ENCODE data around the gene CCNYL1. TPM values are rescaled to one million over a fixed set of nuclear protein-coding genes. Genes with fewer than 3 reads are reported as not detected.
A peak's percentile ranks its signal among the peaks of the same experiment; 100 is the strongest.

Gene CCNYL1
- 10.8 TPM for total RNA-seq

- no peaks in the 10 kb centered on the region for H3K27me3 ChIP-seq (ENCODE audit: insufficient read depth, low read length)
These were observed at the start of gene CCNYL1 for GRCh38 chr2:207710814-207711740. TSS of gene CCNYL1 (plus strand) at chr2:207711640. CDS start at chr2:207711897, 257 bp downstream.

GRCh38 chr2:207662203-207662602, 49.2 kb upstream of the CCNYL1 start:
- Histone ChIP-seq H3K27me3 (ENCODE audit: insufficient read depth, low read length) (no peaks in the 10 kb centered on the region), H3K9me3 (ENCODE audit: low read depth, low read length) (no peaks in the 10 kb centered on the region), H3K4me3 (ENCODE audit: low read length) (no peak overlapping the region), H3K4me1 (ENCODE audit: insufficient read depth, low read length) (peaks cover 11% of the 10 kb centered on the region)

More at GRCh38 chr2:207710814-207711740, at the start of gene CCNYL1:
- Histone ChIP-seq H3K4me1 (ENCODE audit: insufficient read depth, low read length) (peaks cover 23% of the 10 kb centered on the region), H3K9me3 (ENCODE audit: low read depth, low read length) (no peaks in the 10 kb centered on the region), H3K4me3 (ENCODE audit: low read length) (peak within 1 kb of the TSS; percentile 61)

- Histone ChIP-seq H3K27me3 (ENCODE audit: insufficient read depth, low read length) (no peaks in the 10 kb centered on the region), H3K9me3 (ENCODE audit: low read depth, low read length) (no peaks in the 10 kb centered on the region), H3K4me3 (ENCODE audit: low read length) (no peak overlapping the region), H3K4me1 (ENCODE audit: insufficient read depth, low read length) (peaks cover 15% of the 10 kb centered on the region)
These were observed 47.4 kb upstream of the CCNYL1 start for GRCh38 chr2:207663870-207664545.

DNA sequence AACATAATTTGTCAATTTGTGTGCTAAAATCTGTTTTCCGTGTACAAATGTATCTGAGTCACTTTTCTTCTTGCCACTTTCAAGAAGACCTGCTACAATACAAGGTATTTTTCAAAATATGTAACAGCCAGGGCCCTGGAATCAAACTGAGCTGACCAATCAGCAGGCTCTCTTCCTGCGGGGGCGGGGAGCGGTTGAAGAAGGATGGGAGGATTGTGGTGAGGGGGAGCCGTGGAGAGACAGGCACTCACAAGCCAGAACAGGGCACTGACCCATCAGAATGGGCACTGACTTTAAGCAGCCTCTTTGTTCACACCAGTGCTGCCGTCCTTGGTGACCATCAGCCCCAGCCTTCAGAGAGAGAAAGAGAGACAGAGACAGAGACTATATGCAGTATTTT, 40.6 kb upstream of the CCNYL1 start:
- H3K27me3 ChIP-seq (ENCODE audit: insufficient read depth, low read length): no peaks in the 10 kb centered on the region
- no peak overlapping the region for H3K4me3 ChIP-seq (ENCODE audit: low read length)
- H3K4me1 ChIP-seq (ENCODE audit: insufficient read depth, low read length): peaks cover 4% of the 10 kb centered on the region
- H3K9me3 ChIP-seq (ENCODE audit: low read depth, low read length): no peaks in the 10 kb centered on the region

- no peaks in the 10 kb centered on the region for H3K9me3 ChIP-seq (ENCODE audit: low read depth, low read length)
- no peaks in the 10 kb centered on the region for H3K27me3 ChIP-seq (ENCODE audit: insufficient read depth, low read length)
- H3K4me3 ChIP-seq (ENCODE audit: low read length): no peak overlapping the region
- no peaks in the 10 kb centered on the region for H3K4me1 ChIP-seq (ENCODE audit: insufficient read depth, low read length)
These were observed 38.0 kb upstream of the CCNYL1 start for GRCh38 chr2:207673431-207673830.

DNA sequence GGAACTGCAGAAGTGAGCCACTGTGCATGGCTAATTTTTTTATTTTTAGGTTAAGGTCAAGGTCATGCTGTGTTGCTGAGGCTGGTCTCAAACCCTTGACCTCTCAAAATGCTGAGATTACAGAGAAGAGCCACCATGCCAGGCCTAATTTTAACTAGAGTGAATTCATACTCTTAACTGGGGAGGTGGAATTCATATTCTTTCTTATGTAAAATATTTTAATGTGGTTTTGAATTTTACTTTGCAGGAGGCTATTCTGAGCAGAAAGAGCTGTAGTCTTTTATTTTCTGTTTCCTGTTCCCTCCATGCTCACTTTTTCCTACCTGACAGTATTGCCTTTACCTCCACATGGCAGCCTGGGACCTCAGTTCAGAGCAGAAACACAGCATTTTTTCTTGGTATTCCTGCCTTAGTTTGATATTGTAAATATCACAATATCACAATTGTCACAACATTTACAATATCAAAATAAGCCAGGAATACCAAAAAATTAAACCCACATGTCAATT, 37.1 kb upstream of the CCNYL1 start:
- H3K27me3 ChIP-seq (ENCODE audit: insufficient read depth, low read length): no peaks in the 10 kb centered on the region
- no peaks in the 10 kb centered on the region for H3K9me3 ChIP-seq (ENCODE audit: low read depth, low read length)
- H3K4me1 ChIP-seq (ENCODE audit: insufficient read depth, low read length): no peaks in the 10 kb centered on the region
- H3K4me3 ChIP-seq (ENCODE audit: low read length): no peak overlapping the region

DNA sequence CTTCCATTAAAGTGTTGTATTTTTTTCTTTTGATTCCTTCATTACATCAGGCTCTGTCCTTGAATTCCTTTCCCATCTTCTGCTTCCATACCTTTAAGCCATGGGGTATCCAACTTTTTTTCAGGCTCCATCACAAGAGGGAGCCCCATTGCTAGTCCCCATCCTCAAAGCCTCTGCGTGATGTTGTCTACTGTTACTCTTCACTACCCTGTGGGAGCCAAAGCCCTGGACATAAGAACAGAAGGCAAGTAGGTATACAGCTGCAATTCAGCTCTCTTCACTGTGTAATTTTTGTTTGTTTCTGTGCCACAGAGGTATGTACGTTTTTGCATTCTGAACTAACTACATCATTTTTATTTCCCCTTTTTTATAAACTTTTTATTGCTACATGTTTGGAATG, 36.6 kb upstream of the CCNYL1 start:
- Histone ChIP-seq H3K4me3 (ENCODE audit: low read length) (no peak overlapping the region), H3K27me3 (ENCODE audit: insufficient read depth, low read length) (no peaks in the 10 kb centered on the region), H3K9me3 (ENCODE audit: low read depth, low read length) (no peaks in the 10 kb centered on the region), H3K4me1 (ENCODE audit: insufficient read depth, low read length) (no peaks in the 10 kb centered on the region)

DNA sequence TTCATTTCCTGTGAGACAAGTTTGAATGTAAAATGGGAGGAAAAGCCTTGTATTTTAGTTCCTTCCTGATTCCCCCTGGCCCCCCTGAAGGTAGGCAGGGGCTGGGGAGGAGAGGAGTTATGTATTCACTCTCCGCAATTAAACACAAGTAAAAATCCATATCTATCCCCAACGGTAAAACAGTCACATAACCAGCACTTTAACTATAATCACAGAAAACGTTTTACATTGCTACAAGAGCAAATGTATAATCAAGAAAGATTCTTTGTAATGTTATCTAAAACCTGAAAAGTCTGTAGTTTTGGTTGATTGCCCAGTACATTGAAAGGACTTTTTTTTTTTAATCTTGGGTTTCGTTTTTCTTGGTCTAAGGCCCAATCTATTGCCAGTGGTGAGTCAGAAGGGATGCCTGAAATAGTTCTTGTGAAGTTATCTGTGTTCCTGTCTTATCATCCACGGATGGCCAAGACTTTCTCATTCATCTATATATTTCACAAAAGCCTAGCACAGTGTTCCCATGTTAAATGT, 34.5 kb upstream of the CCNYL1 start:
- H3K9me3 ChIP-seq (ENCODE audit: low read depth, low read length): no peaks in the 10 kb centered on the region
- H3K27me3 ChIP-seq (ENCODE audit: insufficient read depth, low read length): no peaks in the 10 kb centered on the region
- no peak overlapping the region for H3K4me3 ChIP-seq (ENCODE audit: low read length)
- H3K4me1 ChIP-seq (ENCODE audit: insufficient read depth, low read length): no peaks in the 10 kb centered on the region

DNA sequence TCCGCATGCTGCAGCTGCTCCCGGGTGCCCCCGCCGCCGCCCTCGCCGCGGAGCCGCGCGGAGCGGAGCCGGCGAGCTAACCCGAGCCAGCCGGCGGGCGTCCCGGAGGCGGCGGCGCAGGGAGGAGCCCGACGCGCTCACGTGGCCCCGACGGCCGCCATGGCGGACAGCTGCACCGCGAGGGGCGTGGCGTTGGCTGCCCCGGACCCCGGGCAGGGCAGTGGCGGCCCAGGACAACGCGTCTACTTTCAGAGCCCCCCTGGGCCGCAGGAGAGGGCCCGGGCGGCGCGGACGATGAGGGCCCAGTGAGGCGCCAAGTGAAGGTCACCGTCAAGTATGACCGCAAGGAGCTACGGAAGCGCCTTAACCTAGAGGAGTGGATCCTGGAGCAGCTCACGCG, 30.0 kb upstream of the CCNYL1 start:
- no peaks in the 10 kb centered on the region for H3K9me3 ChIP-seq (ENCODE audit: low read depth, low read length)
- H3K4me3 ChIP-seq (ENCODE audit: low read length): no peak overlapping the region
- H3K27me3 ChIP-seq (ENCODE audit: insufficient read depth, low read length): no peaks in the 10 kb centered on the region
- H3K4me1 ChIP-seq (ENCODE audit: insufficient read depth, low read length): no peaks in the 10 kb centered on the region

GRCh38 chr2:207682557-207682956, 28.9 kb upstream of the CCNYL1 start:
- no peaks in the 10 kb centered on the region for H3K27me3 ChIP-seq (ENCODE audit: insufficient read depth, low read length)
- no peaks in the 10 kb centered on the region for H3K9me3 ChIP-seq (ENCODE audit: low read depth, low read length)
- no peak overlapping the region for H3K4me3 ChIP-seq (ENCODE audit: low read length)
- H3K4me1 ChIP-seq (ENCODE audit: insufficient read depth, low read length): no peaks in the 10 kb centered on the region

DNA sequence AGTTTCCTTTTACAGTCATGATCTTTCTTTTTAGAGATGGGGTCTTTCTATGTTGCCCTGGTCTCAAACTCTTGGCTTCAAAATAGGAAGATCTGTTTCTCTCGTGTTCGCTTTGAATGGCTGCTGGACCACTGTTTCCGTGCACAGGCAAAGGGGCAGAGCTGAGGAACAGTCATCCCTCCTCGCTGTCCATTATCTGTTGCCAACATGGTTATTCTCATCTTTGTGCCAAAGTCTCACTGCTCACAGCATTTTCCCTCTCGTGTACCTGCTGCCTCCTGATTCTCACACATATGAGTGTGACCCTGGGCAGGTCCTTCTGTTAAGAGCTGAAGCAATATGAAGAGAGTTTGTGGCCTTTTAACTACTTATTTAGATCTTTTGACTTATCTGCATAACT, 28.0 kb upstream of the CCNYL1 start:
- H3K4me1 ChIP-seq (ENCODE audit: insufficient read depth, low read length): no peaks in the 10 kb centered on the region
- no peak overlapping the region for H3K4me3 ChIP-seq (ENCODE audit: low read length)
- no peaks in the 10 kb centered on the region for H3K9me3 ChIP-seq (ENCODE audit: low read depth, low read length)
- no peaks in the 10 kb centered on the region for H3K27me3 ChIP-seq (ENCODE audit: insufficient read depth, low read length)

- Histone ChIP-seq H3K27me3 (ENCODE audit: insufficient read depth, low read length) (no peaks in the 10 kb centered on the region), H3K9me3 (ENCODE audit: low read depth, low read length) (no peaks in the 10 kb centered on the region), H3K4me3 (ENCODE audit: low read length) (no peak overlapping the region), H3K4me1 (ENCODE audit: insufficient read depth, low read length) (no peaks in the 10 kb centered on the region)
These were observed 27.4 kb upstream of the CCNYL1 start for GRCh38 chr2:207683879-207684627.

DNA sequence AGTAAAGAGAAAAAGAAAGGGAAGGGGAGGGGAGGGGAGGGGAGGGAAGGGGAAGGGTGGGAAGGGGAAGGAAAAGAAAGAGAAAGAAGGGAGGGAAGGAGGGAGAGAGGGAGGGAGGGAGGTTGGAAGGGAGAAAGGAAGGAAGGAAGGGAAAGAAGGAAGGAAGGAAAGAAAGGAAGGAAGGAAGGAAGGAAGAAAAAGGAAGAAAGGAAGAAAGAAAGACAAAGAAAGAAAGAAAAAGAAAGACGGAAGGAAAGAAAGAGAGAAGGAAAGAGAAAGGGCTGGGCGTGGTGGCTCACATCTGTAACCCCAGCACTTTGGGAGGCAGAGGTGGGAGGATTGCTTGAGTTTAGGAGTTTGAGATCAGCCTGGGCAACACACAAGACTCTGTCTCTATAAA, 24.6 kb upstream of the CCNYL1 start:
- Histone ChIP-seq H3K4me1 (ENCODE audit: insufficient read depth, low read length) (peaks cover 13% of the 10 kb centered on the region), H3K27me3 (ENCODE audit: insufficient read depth, low read length) (no peaks in the 10 kb centered on the region), H3K9me3 (ENCODE audit: low read depth, low read length) (no peaks in the 10 kb centered on the region), H3K4me3 (ENCODE audit: low read length) (no peak overlapping the region)

DNA sequence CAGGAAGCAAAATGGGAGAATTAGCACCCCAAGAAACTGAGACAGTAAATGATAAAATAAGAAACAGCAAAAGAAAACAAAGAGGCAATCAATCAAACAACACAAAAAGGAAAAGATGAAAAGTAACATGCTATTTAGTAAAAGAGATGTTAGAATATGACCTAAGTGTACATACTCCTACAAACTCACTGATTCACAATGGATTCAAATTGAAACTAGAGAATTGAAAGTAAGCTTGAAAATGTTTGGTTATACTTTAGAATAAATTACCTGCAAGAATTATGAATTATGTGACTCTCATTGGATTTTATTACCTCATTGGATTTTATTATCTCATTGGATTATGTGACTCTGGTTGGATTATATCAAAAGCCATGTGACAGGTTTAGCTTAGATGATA, 22.8 kb upstream of the CCNYL1 start:
- Histone ChIP-seq H3K9me3 (ENCODE audit: low read depth, low read length) (no peaks in the 10 kb centered on the region), H3K27me3 (ENCODE audit: insufficient read depth, low read length) (no peaks in the 10 kb centered on the region), H3K4me3 (ENCODE audit: low read length) (no peak overlapping the region), H3K4me1 (ENCODE audit: insufficient read depth, low read length) (peaks cover 25% of the 10 kb centered on the region)

All from mononuclear cell (primary cell).